Measurements from ENCODE around the gene LCN9.
A peak's percentile ranks its signal among the peaks of the same experiment; 100 is the strongest.

Gene LCN9

GRCh38 chr9:135698767-135699166, 35.7 kb downstream of the LCN9 start:
- no peak for DNase-seq (ENCODE audit: low read depth in 3 of 3)

- no peak for DNase-seq (ENCODE audit: low read depth in 3 of 3)
Measured at GRCh38 chr9:135699440-135699839, 36.3 kb downstream of the LCN9 start, which contains the start of gene SOHLH1. SOHLH1 (minus strand) TSS chr9:135699481; CDS start chr9:135699467, 14 bp downstream.

- no peak for DNase-seq (ENCODE audit: low read depth in 3 of 3)
Measured at GRCh38 chr9:135700525-135700924, 37.4 kb downstream of the LCN9 start.

GRCh38 chr9:135701067-135701958, 38.2 kb downstream of the LCN9 start:
- DNase-seq (ENCODE audit: low read depth in 3 of 3) = no peak

- DNase-seq (ENCODE audit: low read depth in 3 of 3) = peak; percentile 35 to 37 (median 36)
Measured at GRCh38 chr9:135701959-135702721, 39.0 kb downstream of the LCN9 start, which contains the start of gene KCNT1. KCNT1 (plus strand) TSS chr9:135702185; CDS start chr9:135702259, 74 bp downstream.

- DNase-seq (ENCODE audit: low read depth in 3 of 3) = no peak
Measured at GRCh38 chr9:135703726-135704125, 40.6 kb downstream of the LCN9 start.

- DNase-seq (ENCODE audit: low read depth in 3 of 3) = no peak
Measured at GRCh38 chr9:135704483-135704882, 41.4 kb downstream of the LCN9 start.

- no peak for DNase-seq (ENCODE audit: low read depth in 3 of 3)
Measured at GRCh38 chr9:135705376-135705775, 42.3 kb downstream of the LCN9 start.

- DNase-seq (ENCODE audit: low read depth in 3 of 3) = no peak
Measured at GRCh38 chr9:135706288-135706687, 43.2 kb downstream of the LCN9 start.

GRCh38 chr9:135707252-135708138, 44.4 kb downstream of the LCN9 start:
- no peak for DNase-seq (ENCODE audit: low read depth in 3 of 3)

- no peak for DNase-seq (ENCODE audit: low read depth in 3 of 3)
Measured at GRCh38 chr9:135708164-135708563, 45.1 kb downstream of the LCN9 start.

GRCh38 chr9:135711391-135711790, 48.3 kb downstream of the LCN9 start:
- no peak for DNase-seq (ENCODE audit: low read depth in 3 of 3)

- DNase-seq (ENCODE audit: low read depth in 3 of 3) = no peak
Measured at GRCh38 chr9:135711881-135712280, 48.8 kb downstream of the LCN9 start.

- no peak for DNase-seq (ENCODE audit: low read depth in 3 of 3)
Measured at GRCh38 chr9:135712613-135713295, 49.6 kb downstream of the LCN9 start.

- DNase-seq (ENCODE audit: low read depth in 3 of 3) = no peak
Measured at GRCh38 chr9:135714242-135715055, 51.3 kb downstream of the LCN9 start.

- DNase-seq (ENCODE audit: low read depth in 3 of 3) = no peak
Measured at GRCh38 chr9:135715056-135715595, 52.0 kb downstream of the LCN9 start.

GRCh38 chr9:135716045-135716444, 52.9 kb downstream of the LCN9 start:
- no peak for DNase-seq (ENCODE audit: low read depth in 3 of 3)
